Skin of body (tissue), 2 donors: ENCODE data around the gene CDC73. TPM values are rescaled to one million over a fixed set of nuclear protein-coding genes. Genes with fewer than 3 reads are reported as not detected.
"Not testable (repeated sequence)": the region's sequence is repeated elsewhere in the genome, so short reads cannot be mapped to it uniquely, and the experiment has no call there.

Experiments
- DNase-seq: peaks from one replicate; lab custom pipeline; 2025; lab: John Stamatoyannopoulos, UW
- total RNA-seq: library from RNA; depleted of rRNA; stranded (reverse); fragments of >200 nt; gene quantifications from one replicate; pipeline ENCODE4 v1.2.3, GENCODE V29; 2014

CDC73 gene
- total RNA-seq, 1 donor from 2014 or later = 33.7 TPM

DNA sequence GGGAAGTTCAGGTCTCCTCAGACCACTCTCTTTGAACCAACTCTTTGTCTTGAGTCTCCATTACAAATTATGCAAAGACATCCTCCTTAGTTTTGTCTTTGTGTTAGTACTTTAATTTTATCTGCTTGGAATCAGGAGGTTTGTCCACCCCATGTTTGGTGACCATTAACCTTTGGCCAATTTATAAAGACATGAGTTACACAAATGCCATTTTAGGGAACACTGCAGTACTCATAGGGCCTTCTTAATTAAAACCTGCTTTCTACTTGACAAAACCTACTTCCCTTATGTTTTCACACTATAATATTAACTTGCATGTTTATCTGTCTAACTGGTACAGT, 7.9 kb upstream of the CDC73 start:
- DNase-seq = no peak

DNA sequence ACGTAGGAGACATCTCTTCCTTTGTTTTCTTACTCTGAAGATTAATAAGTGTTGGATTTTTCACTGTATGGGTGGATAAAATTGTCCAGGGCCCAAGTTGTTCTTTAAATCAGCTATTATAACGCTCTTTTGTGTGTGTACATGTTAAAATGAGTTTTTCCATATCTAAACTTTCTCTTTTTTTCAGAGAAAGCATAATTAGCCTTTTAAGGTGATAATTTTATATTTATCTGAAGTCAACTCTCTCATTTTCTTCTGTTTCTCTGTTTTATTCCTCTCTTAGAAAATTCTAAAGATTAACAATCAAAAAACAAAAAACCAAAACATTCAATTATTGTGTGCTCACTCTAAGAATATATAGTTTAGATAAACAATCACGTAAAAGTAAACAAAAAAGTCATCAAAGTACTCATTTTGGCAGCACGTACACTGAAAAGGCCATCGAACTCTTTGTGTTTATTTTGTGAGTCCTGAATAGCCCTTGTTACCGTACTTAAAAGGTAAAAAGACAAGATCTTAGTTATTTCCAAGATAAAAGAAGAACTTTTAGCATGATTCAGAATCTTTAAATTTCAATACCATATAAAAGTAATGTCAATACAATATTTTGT, 7.2 kb upstream of the CDC73 start:
- no peak for DNase-seq

GRCh38 chr1:193115629-193116227, 6.1 kb upstream of the CDC73 start:
- no peak for DNase-seq

DNA sequence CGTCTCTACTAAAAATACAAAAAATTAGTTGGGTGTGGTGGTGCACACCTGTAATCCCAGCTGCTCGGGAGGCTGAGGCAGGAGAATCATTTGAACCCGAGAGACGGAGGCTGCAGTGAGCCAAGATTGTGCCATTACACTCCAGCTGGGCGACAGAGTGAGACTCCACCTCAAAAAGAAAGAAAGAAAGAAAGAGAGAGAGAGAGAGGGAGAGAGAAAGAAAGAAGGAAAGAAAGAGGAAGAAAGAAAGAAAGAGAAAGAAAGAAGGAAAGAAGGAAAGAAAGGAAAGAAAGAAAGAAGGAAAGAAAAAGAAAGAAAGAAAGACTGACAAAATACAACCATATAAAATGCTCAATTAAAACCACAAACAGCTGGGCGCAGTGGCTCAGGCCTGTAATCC, 4.7 kb upstream of the CDC73 start:
- DNase-seq = not testable (repeated sequence)

GRCh38 chr1:193118194-193118593, 3.6 kb upstream of the CDC73 start:
- no peak for DNase-seq

DNA sequence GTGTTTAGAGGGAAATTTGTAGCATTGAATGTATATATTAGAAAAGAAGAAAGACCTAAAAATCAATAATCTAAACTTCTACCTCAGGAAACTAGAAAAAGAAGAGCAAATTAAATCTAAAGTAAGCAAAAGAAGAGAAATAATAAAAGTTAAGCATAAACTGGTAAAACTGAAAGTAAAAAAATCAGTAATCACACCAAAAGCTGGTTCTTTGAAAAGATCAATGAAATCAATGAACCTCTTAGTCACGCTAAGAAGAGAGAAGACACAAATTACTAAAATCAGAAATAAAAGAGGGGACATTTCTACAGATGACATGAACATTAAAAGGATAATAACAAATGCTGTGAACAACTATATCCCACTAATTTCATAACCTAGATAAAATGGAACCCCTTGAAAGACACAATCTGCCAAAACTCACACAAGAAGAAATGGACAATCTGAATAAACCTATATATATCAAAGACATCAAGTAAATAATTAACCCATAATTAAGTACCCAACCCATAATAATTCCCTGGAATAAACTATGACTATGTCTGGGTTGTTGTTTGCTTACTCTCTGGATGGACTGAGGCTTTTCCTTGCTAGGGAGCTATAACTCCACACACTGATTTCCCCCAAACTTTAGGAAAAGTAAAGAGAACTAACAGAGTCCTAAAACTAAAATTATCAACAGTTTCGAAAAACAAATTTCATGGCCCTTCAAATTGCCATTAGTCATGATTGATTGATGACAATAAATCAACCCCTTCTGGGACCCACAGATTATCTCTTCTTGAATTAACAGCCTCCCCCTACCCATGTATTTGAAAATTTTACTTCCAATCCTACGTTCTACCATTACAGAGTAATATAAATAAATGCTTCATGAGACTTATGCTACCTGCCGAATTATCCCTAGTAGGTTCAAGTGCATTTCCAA, 2.8 kb upstream of the CDC73 start:
- DNase-seq = no peak

DNA sequence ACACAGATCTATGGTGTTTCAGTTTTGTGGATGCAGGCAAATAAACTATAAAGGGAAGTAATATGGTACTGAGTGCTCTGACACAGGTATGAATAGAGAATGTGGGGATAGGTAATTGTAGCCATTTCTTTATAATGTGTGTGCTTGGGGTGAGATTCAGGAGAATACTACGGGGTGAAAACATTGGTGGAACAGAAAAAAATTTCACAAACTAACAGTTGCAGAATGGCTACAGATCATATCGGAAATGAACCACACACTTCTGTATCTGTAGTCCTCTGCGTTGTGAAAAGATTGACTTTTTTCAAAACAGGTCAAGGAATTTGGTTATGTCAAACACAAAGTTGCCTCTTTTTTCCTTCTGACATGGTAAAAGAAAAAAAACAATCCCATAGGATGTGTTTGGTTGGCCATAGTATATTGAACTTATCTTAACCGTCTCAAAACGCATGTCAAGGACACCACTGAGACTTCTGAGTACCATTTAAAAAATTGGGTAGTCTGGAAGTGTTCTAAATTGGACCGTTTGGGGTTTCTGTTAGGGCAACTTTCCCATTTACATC, 1.1 kb upstream of the CDC73 start:
- no peak for DNase-seq

- DNase-seq = no peak
Observed at GRCh38 chr1:193123751-193124150, 1.9 kb downstream of the CDC73 start.

- no peak for DNase-seq
Observed at GRCh38 chr1:193125369-193125768, 3.5 kb downstream of the CDC73 start.

DNA sequence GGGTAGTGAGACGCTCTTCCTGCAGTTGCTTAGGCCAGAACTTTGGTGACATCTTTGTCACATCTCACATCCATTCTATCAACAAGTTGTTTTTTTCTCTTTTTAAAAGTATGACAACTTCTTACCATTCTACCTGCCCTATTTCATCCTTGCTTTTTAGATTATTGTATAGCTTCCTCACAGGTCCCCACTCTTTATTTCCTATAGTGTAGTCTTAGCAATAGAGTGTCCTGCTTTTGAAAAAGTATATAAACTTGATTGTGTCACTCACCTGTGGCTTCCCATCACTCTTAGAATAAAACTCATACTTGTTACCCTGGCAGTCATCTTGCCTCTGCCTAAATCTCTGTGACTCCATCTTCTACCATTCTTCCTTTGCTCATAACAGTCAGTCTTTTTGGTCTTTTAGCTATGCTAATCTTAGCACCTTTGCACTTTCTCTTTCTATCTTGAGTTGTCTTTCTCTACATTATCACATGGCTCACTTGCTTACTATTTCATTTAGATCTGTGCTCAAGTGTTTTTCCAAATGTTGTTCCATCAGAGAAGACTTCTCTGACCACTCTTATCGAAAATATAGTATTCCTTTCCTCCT, 9.5 kb downstream of the CDC73 start:
- no peak for DNase-seq

DNA sequence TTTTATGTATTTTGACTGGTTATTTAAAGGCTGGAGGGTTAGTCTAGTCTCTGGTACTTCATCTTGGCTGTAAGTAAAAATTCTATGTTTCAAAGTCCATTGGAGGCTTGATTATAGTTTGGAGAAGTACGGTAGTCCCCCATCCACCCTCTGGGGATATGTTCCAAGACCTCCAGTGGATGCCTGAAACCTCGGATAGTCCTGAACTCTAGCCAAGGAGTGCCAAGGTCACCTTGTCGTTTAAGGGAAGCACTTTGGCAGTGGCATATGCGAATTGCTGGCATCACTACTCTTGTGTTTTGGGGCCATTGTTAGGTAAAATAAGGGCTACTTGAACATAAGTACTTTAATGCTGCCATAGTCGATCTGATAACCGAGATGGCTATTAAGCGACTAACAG, 18.4 kb downstream of the CDC73 start:
- no peak for DNase-seq

- no peak for DNase-seq
Observed at GRCh38 chr1:193141804-193142203, 20.0 kb downstream of the CDC73 start.

DNA sequence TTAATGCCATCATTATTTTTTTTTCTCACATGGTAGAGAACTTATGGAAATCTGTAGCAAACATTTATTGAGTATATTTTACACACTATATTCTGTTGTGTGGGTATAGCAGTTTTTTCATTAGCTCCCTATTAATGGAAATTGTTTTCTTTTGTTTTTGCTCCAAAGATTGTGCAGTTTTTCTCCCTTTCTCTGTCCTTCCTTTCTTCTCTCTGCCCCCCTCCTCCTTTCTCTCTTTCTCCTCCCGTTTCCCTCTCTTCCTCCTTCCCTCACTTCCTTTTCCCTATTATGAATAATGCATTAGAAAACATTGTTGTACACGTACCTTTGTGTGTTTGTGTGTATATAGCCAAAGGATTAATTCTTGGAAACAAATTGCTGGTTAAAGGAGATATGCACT, 20.6 kb downstream of the CDC73 start:
- no peak for DNase-seq

DNA sequence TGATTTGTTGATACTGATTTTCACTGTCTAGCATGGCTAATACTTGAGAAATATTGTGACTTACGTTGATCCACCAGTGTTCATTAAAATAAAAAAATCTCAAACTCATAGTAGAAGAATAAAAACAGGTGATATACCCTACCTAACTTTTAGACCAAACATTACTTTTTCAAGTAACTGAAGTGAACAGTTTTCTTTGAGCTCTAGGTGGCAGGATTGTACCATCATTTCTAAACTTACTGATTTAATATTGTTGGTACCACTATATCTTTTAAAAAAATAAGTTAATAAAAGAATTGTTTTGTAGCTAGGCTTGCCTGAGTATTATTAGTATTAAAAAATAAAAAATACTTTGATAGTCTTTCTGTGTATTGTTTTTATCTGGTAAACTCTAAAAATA, 21.5 kb downstream of the CDC73 start:
- DNase-seq = no peak

GRCh38 chr1:193144361-193144938, 22.6 kb downstream of the CDC73 start:
- DNase-seq = no peak

GRCh38 chr1:193144999-193145398, 23.2 kb downstream of the CDC73 start:
- no peak for DNase-seq

- no peak for DNase-seq
Observed at GRCh38 chr1:193156117-193156821, 34.4 kb downstream of the CDC73 start.

- DNase-seq = no peak
Observed at GRCh38 chr1:193156822-193157142, 35.0 kb downstream of the CDC73 start.

DNA sequence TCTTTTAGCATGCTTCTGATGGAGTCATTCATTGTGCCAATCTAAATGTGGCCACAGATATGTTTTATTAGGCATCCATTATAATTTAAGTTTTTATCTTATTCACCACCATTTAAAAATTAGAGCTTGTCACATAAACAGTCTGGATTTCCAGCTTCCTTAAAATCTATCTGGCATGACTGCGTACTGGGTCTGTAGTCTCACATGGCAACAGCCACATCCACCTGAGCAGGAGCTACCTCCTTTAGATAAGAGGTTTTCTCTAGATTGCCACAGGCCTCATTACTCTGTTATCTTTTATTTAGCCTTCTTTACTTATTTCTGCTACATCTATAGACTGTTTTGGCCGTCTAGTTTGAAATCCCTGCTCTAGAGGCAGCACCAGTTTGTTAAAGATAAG, 35.5 kb downstream of the CDC73 start:
- DNase-seq = no peak

DNA sequence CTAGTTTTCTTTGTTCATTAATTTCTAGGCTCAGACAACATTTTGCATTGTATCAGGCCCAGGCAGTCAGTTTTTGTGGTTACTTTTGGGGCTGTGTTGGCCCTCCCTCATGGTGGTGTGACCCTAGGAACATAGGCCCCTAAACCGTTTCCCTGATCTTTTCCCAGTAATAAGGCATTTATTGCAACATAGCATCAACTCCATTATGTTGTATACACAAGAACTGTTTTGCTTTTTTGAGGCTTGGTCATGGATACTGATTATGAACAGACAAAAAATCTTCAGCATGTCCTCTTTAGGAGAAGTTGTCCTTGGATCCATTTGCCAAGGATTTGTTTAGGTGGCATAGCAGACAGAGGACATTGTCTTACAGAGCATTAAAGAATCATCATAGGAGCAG, 54.3 kb downstream of the CDC73 start:
- DNase-seq = no peak

DNA sequence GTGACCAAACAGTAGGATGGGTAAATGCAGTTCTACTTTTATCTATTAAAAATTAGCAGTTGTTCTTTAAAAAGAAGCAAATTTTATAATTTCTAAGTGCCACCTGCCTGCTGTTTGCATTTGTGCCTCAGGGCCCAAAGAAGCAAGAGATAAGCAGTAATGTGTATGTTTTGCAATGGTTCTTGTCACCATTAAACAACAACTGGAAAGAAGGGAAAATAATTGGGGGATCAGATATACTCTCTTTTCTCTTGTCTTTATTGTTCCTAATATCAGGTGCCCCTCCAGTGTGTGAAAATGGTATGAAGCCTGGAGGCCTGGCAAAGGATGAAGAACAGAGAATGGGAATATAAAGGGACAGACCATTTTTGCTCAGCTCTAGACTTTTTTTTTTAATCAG, 55.0 kb downstream of the CDC73 start:
- DNase-seq = no peak
